ENCODE results near the gene MCRIP2. TPM values are rescaled to one million over a fixed set of nuclear protein-coding genes. Genes with fewer than 3 reads are reported as not detected.

Gene MCRIP2
- total and polyA plus RNA-seq, 11 donors: 52.3 to 321 (median 97.0) TPM

Other genes with a start within 250 kb of the MCRIP2 start
- 10 to 100 TPM; 53.9 to 95.3 (median 73.8) TPM for gene NME4, start 244.6 kb upstream of the MCRIP2 start, total RNA-seq
- 100 to 1,000 TPM in 1 of 2 donors, 10 to 100 TPM in 1; 37.5 to 103 TPM for gene NME4, start 244.6 kb upstream of the MCRIP2 start, polyA plus RNA-seq
- 10 to 100 TPM in 6 of 9 donors, 1 to 10 TPM in 3; 6.9 to 20.6 (median 12.2) TPM for gene DECR2, start 239.9 kb upstream of the MCRIP2 start, total RNA-seq
- gene DECR2, start 239.9 kb upstream of the MCRIP2 start, polyA plus RNA-seq: 10 to 100 TPM in 1 of 2 donors, 1 to 10 TPM in 1; 7.1 to 17.1 TPM
- gene RAB11FIP3, start 216.2 kb upstream of the MCRIP2 start, total RNA-seq: 10 to 100 TPM; 19.9 to 39.9 (median 31.9) TPM
- gene RAB11FIP3, start 216.2 kb upstream of the MCRIP2 start, polyA plus RNA-seq: 10 to 100 TPM; 19.3 to 35.2 TPM
- 10 to 100 TPM; 12.0 to 35.5 (median 20.0) TPM for gene CAPN15, start 114.1 kb upstream of the MCRIP2 start, total RNA-seq
- 10 to 100 TPM; 20.8 to 26.0 TPM for gene CAPN15, start 114.1 kb upstream of the MCRIP2 start, polyA plus RNA-seq
- not detected for gene PRR35, start 81.4 kb upstream of the MCRIP2 start, total RNA-seq
- gene PRR35, start 81.4 kb upstream of the MCRIP2 start, polyA plus RNA-seq: not detected
- gene NHLRC4, start 74.8 kb upstream of the MCRIP2 start, total RNA-seq: under 1 TPM in 8 of 9 donors, not detected in 1; 0.23 to 0.86 (median 0.56) TPM
- under 1 TPM; 0.46 to 0.50 TPM for gene NHLRC4, start 74.8 kb upstream of the MCRIP2 start, polyA plus RNA-seq
- gene PIGQ, start 71.9 kb upstream of the MCRIP2 start, total RNA-seq: 10 to 100 TPM; 16.4 to 39.5 (median 22.0) TPM
- gene PIGQ, start 71.9 kb upstream of the MCRIP2 start, polyA plus RNA-seq: 10 to 100 TPM; 21.8 to 35.8 TPM
- gene RAB40C, start 51.8 kb upstream of the MCRIP2 start, total RNA-seq: 10 to 100 TPM; 10.2 to 17.8 (median 12.6) TPM
- gene RAB40C, start 51.8 kb upstream of the MCRIP2 start, polyA plus RNA-seq: 10 to 100 TPM; 15.2 to 22.0 TPM
- gene WFIKKN1, start 10.8 kb upstream of the MCRIP2 start, total RNA-seq: 1 to 10 TPM in 1 of 9 donors, under 1 TPM in 8; 0.15 to 1.1 (median 0.25) TPM
- gene WFIKKN1, start 10.8 kb upstream of the MCRIP2 start, polyA plus RNA-seq: under 1 TPM; 0.30 to 0.51 TPM
- gene METTL26, start 5.5 kb upstream of the MCRIP2 start, total RNA-seq: 100 to 1,000 TPM in 2 of 9 donors, 10 to 100 TPM in 7; 39.6 to 187 (median 44.7) TPM
- 100 to 1,000 TPM; 101 to 165 TPM for gene METTL26, start 5.5 kb upstream of the MCRIP2 start, polyA plus RNA-seq
- gene WDR90, start 7.5 kb downstream of the MCRIP2 start, total RNA-seq: 10 to 100 TPM in 2 of 9 donors, 1 to 10 TPM in 7; 3.7 to 17.4 (median 8.6) TPM
- gene WDR90, start 7.5 kb downstream of the MCRIP2 start, polyA plus RNA-seq: 10 to 100 TPM in 1 of 2 donors, 1 to 10 TPM in 1; 5.1 to 10.9 TPM
- gene RHOT2, start 26.3 kb downstream of the MCRIP2 start, total RNA-seq: 100 to 1,000 TPM in 1 of 9 donors, 10 to 100 TPM in 8; 33.7 to 102 (median 83.5) TPM
- gene RHOT2, start 26.3 kb downstream of the MCRIP2 start, polyA plus RNA-seq: 100 to 1,000 TPM in 1 of 2 donors, 10 to 100 TPM in 1; 77.2 to 143 TPM
- gene RHBDL1, start 33.8 kb downstream of the MCRIP2 start, total RNA-seq: 1 to 10 TPM in 7 of 9 donors, under 1 TPM in 2; 0.72 to 2.7 (median 1.8) TPM
- gene RHBDL1, start 33.8 kb downstream of the MCRIP2 start, polyA plus RNA-seq: 1 to 10 TPM in 1 of 2 donors, under 1 TPM in 1; 0.19 to 3.6 TPM
- 100 to 1,000 TPM in 8 of 9 donors, 10 to 100 TPM in 1; 93.7 to 198 (median 116) TPM for gene STUB1, start 38.6 kb downstream of the MCRIP2 start, total RNA-seq
- 100 to 1,000 TPM; 107 to 159 TPM for gene STUB1, start 38.6 kb downstream of the MCRIP2 start, polyA plus RNA-seq
- gene JMJD8, start 42.5 kb downstream of the MCRIP2 start, total RNA-seq: 100 to 1,000 TPM in 1 of 9 donors, 10 to 100 TPM in 8; 37.5 to 103 (median 44.1) TPM
- 10 to 100 TPM; 36.2 to 66.6 TPM for gene JMJD8, start 42.5 kb downstream of the MCRIP2 start, polyA plus RNA-seq
- 10 to 100 TPM in 4 of 9 donors, 1 to 10 TPM in 5; 7.0 to 16.6 (median 9.2) TPM for gene WDR24, start 48.6 kb downstream of the MCRIP2 start, total RNA-seq
- gene WDR24, start 48.6 kb downstream of the MCRIP2 start, polyA plus RNA-seq: 10 to 100 TPM in 1 of 2 donors, 1 to 10 TPM in 1; 5.6 to 10.5 TPM
- gene FBXL16, start 64.0 kb downstream of the MCRIP2 start, total RNA-seq: under 1 TPM in 3 of 9 donors, not detected in 6; 0.59 to 1.00 (median 0.60) TPM
- under 1 TPM; 0.03 to 0.11 TPM for gene FBXL16, start 64.0 kb downstream of the MCRIP2 start, polyA plus RNA-seq
- gene METRN, start 73.3 kb downstream of the MCRIP2 start, total RNA-seq: 10 to 100 TPM; 50.5 to 79.4 (median 60.7) TPM
- 10 to 100 TPM; 31.2 to 69.0 TPM for gene METRN, start 73.3 kb downstream of the MCRIP2 start, polyA plus RNA-seq
- 10 to 100 TPM; 30.2 to 48.6 (median 36.0) TPM for gene ANTKMT, start 79.3 kb downstream of the MCRIP2 start, total RNA-seq
- 10 to 100 TPM; 22.9 to 42.4 TPM for gene ANTKMT, start 79.3 kb downstream of the MCRIP2 start, polyA plus RNA-seq
- gene CCDC78, start 84.6 kb downstream of the MCRIP2 start, total RNA-seq: 1 to 10 TPM in 1 of 9 donors, under 1 TPM in 5, not detected in 3; 0.35 to 1.3 (median 0.54) TPM
- gene CCDC78, start 84.6 kb downstream of the MCRIP2 start, polyA plus RNA-seq: 1 to 10 TPM in 1 of 2 donors, under 1 TPM in 1; 0.60 to 1.3 TPM
- gene HAGHL, start 85.3 kb downstream of the MCRIP2 start, total RNA-seq: 10 to 100 TPM in 7 of 9 donors, 1 to 10 TPM in 2; 5.0 to 16.4 (median 11.9) TPM
- 10 to 100 TPM; 11.3 to 44.2 TPM for gene HAGHL, start 85.3 kb downstream of the MCRIP2 start, polyA plus RNA-seq
- gene CIAO3, start 99.2 kb downstream of the MCRIP2 start, total RNA-seq: 10 to 100 TPM; 21.4 to 33.1 (median 26.8) TPM
- 10 to 100 TPM; 36.0 to 41.5 TPM for gene CIAO3, start 99.2 kb downstream of the MCRIP2 start, polyA plus RNA-seq
- 10 to 100 TPM in 1 of 9 donors, under 1 TPM in 2, not detected in 6; 0.48 to 82.2 (median 0.50) TPM for gene MSLN, start 118.9 kb downstream of the MCRIP2 start, total RNA-seq
- not detected for gene MSLN, start 118.9 kb downstream of the MCRIP2 start, polyA plus RNA-seq
- gene RPUSD1, start 146.6 kb downstream of the MCRIP2 start, total RNA-seq: 10 to 100 TPM in 4 of 9 donors, 1 to 10 TPM in 5; 7.1 to 19.4 (median 9.9) TPM
- gene RPUSD1, start 146.6 kb downstream of the MCRIP2 start, polyA plus RNA-seq: 10 to 100 TPM; 12.5 to 25.7 TPM
- gene CHTF18, start 146.8 kb downstream of the MCRIP2 start, total RNA-seq: 10 to 100 TPM in 2 of 9 donors, 1 to 10 TPM in 6, under 1 TPM in 1; 0.83 to 15.0 (median 4.0) TPM
- 1 to 10 TPM; 2.6 to 3.9 TPM for gene CHTF18, start 146.8 kb downstream of the MCRIP2 start, polyA plus RNA-seq
- not detected for gene GNG13, start 158.9 kb downstream of the MCRIP2 start, total RNA-seq
- not detected for gene GNG13, start 158.9 kb downstream of the MCRIP2 start, polyA plus RNA-seq